H1 (cell line): ENCODE results near the gene KRTAP10-7. TPM values are rescaled to one million over a fixed set of nuclear protein-coding genes. Genes with fewer than 3 reads are reported as not detected.

ENCODE experiments used
- CEBPB ChIP-seq: IDR thresholded peaks from 2 replicates; pipeline ENCODE4 v1.6.1; 2012; ENCODE audit warnings: low read depth, low read length
- CTCF ChIP-seq, 3 experiments: IDR thresholded peaks; 1 replicate in 2 of 3; 2 replicates in 1 of 3; pipeline versions ENCODE4 v1.5.1 to v1.6.1; 2011; ENCODE audit warnings: low read length in 3 of 3, mild to moderate bottlenecking in 3 of 3, inconsistent platforms in 2 of 3, low read depth in 1 of 3, moderate library complexity in 1 of 3; ENCODE audit not compliant: insufficient read depth in 1 of 3; ENCODE audit errors: control extremely low read depth in 1 of 3
- JUN ChIP-seq: IDR thresholded peaks from 2 replicates; pipeline ENCODE4 v1.6.1; 2011; ENCODE audit warnings: low read depth, mild to moderate bottlenecking, improper control_type of control experiment, low read length
- MAFK ChIP-seq: IDR thresholded peaks from 2 replicates; pipeline ENCODE4 v1.6.1; 2012; ENCODE audit warnings: low read depth, mild to moderate bottlenecking, improper control_type of control experiment, low read length
- RBBP5 ChIP-seq: IDR thresholded peaks from 2 replicates; pipeline ENCODE4 v1.7.1; 2012; ENCODE audit warnings: low read depth, mild to moderate bottlenecking, inconsistent platforms, low read length, moderate library complexity, borderline replicate concordance
- RNF2 ChIP-seq: fragments of 200-900, 300-1000 bp; sonication (generic); IDR thresholded peaks from 2 replicates; pipeline ENCODE4 v1.7.1; 2016; ENCODE audit warnings: borderline replicate concordance, low read depth, mild to moderate bottlenecking, antibody characterized with exemption, low read length; ENCODE audit not compliant: poor library complexity, severe bottlenecking; ENCODE audit errors: missing control alignments
- SIN3A ChIP-seq, 2 experiments: IDR thresholded peaks in 1 of 2; conservative IDR thresholded peaks in 1 of 2; 2 replicates each; pipeline ENCODE4 v1.6.1; 2011 to 2012; ENCODE audit warnings: low read length in 2 of 2, improper control_type of control experiment in 1 of 2, low read depth in 1 of 2, mild to moderate bottlenecking in 1 of 2
- SP2 ChIP-seq: IDR thresholded peaks from 2 replicates; pipeline ENCODE4 v1.6.1; 2012; ENCODE audit warnings: mild to moderate bottlenecking, low read length, inconsistent platforms
- SUZ12 ChIP-seq: fragments of 200-600 bp; sonication (generic); IDR thresholded peaks from 2 replicates; pipeline ENCODE4 v1.6.1; 2012; ENCODE audit warnings: mild to moderate bottlenecking, inconsistent platforms, low read length, moderate library complexity, mixed read lengths
- TBP ChIP-seq: IDR thresholded peaks from 2 replicates; pipeline ENCODE4 v1.6.1; 2011; ENCODE audit warnings: low read depth, low read length, improper control_type of control experiment
- TCF12 ChIP-seq: IDR thresholded peaks from 2 replicates; pipeline ENCODE4 v1.6.1; 2011; ENCODE audit warnings: low read depth, mild to moderate bottlenecking, low read length
- polyA plus RNA-seq, 7 experiments: library from polyadenylated mRNA; depleted of rRNA in 3 of 7; stranded (reverse) in 5 of 7; unstranded in 2 of 7; fragments of >200 nt in 5 of 7; fragments of 200-250 nt in 2 of 7; gene quantifications; 1 replicate in 5 of 7; 2 replicates in 1 of 7; 4 replicates in 1 of 7; pipeline versions ENCODE4 v1.2.1 to v1.2.3, GENCODE V29; 2011 to 2013; ENCODE audit warnings: missing spikeins in 2 of 7, mixed read lengths in 2 of 7
- total RNA-seq: library from RNA; stranded (reverse); fragmentation: NEBNext Ultra II Directional; extraction: Animal tissue kit (Norgen Biotek cat#: 25700); gene quantifications from 2 replicates; pipeline ENCODE4 v1.2.1, GENCODE V29; 2021

KRTAP10-7 gene
- total and polyA plus RNA-seq, 2 of the 8 experiments (the other 6 are each of a cell fraction or from before 2014, with no cell fraction given), result not detected

GRCh38 chr21:44603109-44603875, 2.9 kb downstream of the KRTAP10-7 start (continued):
- TF ChIP-seq RBBP5 (no peak), MAFK (no peak), JUN (no peak), SIN3A (conservative IDR thresholded peaks at IDR 0.05 in 1 of 2, IDR thresholded peaks at IDR 0.05 in 1 of 2; ENCODE audit: low read depth in 1 of 2, low read length in 2 of 2) (no peak), CTCF (IDR thresholded peaks at IDR 0.05; ENCODE audit: control extremely low read depth in 1 of 3, insufficient read depth in 1 of 3, low read depth in 1 of 3, low read length in 3 of 3) (no peak), SP2 (no peak), TCF12 (no peak), SUZ12 (no peak), CEBPB (no peak), RNF2 (no peak), TBP (no peak)
